Ishikawa (cell line): Measurements from ENCODE around the gene NSUN5.

Source experiments
- CEBPB ChIP-seq: IDR thresholded peaks from 2 replicates; pipeline ENCODE4 v1.6.1; 2012
- CREB1 ChIP-seq: IDR thresholded peaks from 2 replicates; pipeline ENCODE4 v1.6.1; 2012; ENCODE audit warnings: low read depth
- EGR1 ChIP-seq: IDR thresholded peaks from 2 replicates; pipeline ENCODE4 v1.6.1; 2012
- EP300 ChIP-seq: IDR thresholded peaks from 2 replicates; pipeline ENCODE4 v1.6.1; 2012; ENCODE audit warnings: borderline replicate concordance
- FOXM1 ChIP-seq: IDR thresholded peaks from 2 replicates; pipeline ENCODE4 v1.6.1; 2012; ENCODE audit warnings: low read depth, borderline replicate concordance
- NFIC ChIP-seq: IDR thresholded peaks from 2 replicates; pipeline ENCODE4 v1.6.1; 2012
- RAD21 ChIP-seq: IDR thresholded peaks from 2 replicates; pipeline ENCODE4 v1.6.1; 2012; ENCODE audit warnings: low read depth
- REST ChIP-seq: IDR thresholded peaks from 2 replicates; pipeline ENCODE4 v1.6.1; 2012; ENCODE audit warnings: low read depth, mild to moderate bottlenecking
- TAF1 ChIP-seq: IDR thresholded peaks from 2 replicates; pipeline ENCODE4 v1.6.1; 2012; ENCODE audit warnings: low read depth, mild to moderate bottlenecking
- TCF12 ChIP-seq: IDR thresholded peaks from 2 replicates; pipeline ENCODE4 v1.6.1; 2012; ENCODE audit warnings: low read depth
- TEAD4 ChIP-seq: IDR thresholded peaks from 2 replicates; pipeline ENCODE4 v1.6.1; 2012
- YY1 ChIP-seq: IDR thresholded peaks from 2 replicates; pipeline ENCODE4 v1.6.1; 2012; ENCODE audit warnings: low read depth
- ZBTB7A ChIP-seq: IDR thresholded peaks from 2 replicates; pipeline ENCODE4 v1.6.1; 2012; ENCODE audit warnings: low read depth
- TF ChIP-seq, protein P1 (sequence below): IDR thresholded peaks from 2 replicates; pipeline ENCODE4 v1.6.1; 2012
- TF ChIP-seq, protein P2 (sequence below): IDR thresholded peaks from 2 replicates; pipeline ENCODE4 v1.6.1; 2012

NSUN5 gene

DNA sequence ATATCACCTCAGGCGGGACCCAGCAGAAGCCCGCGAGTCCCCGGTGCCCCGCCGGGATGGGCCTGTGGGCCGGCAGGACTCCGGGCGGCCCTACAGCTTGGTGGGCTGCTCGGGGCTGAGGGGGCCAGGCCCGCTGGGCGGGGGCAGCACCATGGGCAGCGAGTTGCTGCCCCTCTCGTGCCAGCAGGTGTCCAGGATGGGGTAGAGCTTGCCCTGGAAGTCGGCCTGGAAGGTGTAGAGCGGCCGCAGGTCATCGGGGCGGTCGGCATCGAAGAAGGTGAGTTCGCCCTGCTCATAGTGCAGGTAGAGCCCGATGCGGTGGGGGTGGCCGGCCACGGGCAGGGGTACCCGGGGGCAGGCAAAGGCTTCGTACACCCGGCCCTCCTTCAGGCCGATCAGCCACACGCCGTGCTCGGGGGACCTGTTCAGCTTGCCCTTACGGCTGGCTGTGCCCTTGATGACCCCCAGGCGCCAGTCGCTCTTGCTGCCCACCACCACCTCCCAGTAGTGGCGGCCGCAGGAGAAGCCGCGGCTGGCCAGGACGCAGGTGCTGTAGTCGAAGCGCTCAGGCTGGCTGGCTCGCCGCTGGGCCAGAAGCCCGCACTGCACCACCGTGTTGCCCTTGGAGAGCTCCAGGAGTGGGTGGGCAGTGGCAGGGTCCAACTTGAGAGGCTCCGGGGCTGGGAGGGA lies 4.3 kb upstream of the NSUN5 start:
- no peak for TF ChIP-seq YY1
- TF ChIP-seq NFIC = no peak
- TF ChIP-seq EP300 = no peak
- no peak for TF ChIP-seq TEAD4
- TF ChIP-seq CREB1 = no peak
- TF ChIP-seq, protein P1, sequence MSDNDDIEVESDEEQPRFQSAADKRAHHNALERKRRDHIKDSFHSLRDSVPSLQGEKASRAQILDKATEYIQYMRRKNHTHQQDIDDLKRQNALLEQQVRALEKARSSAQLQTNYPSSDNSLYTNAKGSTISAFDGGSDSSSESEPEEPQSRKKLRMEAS = no peak
- TF ChIP-seq ZBTB7A = no peak
- TF ChIP-seq CEBPB = no peak
- TF ChIP-seq, protein P2, sequence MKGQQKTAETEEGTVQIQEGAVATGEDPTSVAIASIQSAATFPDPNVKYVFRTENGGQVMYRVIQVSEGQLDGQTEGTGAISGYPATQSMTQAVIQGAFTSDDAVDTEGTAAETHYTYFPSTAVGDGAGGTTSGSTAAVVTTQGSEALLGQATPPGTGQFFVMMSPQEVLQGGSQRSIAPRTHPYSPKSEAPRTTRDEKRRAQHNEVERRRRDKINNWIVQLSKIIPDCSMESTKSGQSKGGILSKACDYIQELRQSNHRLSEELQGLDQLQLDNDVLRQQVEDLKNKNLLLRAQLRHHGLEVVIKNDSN = no peak
- no peak for TF ChIP-seq TAF1
- no peak for TF ChIP-seq EGR1
- no peak for TF ChIP-seq TCF12
- no peak for TF ChIP-seq FOXM1
- TF ChIP-seq RAD21 = no peak
- TF ChIP-seq REST = no peak

DNA sequence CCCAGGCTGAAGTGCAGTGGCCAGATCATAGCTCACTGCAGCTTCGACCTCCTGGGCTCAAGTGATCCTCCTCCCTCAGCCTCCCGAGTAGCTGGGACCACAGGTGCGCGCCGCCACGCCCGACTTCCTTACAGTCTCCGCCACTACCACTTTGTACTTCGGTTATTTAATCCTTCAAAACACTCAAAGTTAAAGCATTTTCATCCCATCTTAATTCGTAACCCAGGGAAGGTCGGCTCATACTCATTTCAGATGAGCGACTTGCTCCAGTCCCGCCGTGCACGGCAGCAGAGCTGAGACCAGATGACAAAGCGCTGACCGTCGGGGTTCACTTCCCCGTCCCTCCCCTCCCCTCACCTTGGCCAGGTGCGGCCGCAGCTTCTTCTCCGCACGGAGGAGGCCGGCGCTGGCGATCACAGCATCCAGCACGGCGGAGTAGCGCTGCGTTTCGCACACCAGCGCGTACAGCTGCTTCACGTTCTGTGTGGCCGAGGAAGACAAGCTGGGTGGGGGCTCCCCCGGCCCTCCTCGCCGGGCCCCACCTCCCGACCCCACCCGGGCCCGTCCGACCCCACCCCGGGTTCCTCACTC lies 457 bp downstream of the NSUN5 start:
- TF ChIP-seq, protein P2 = no peak

- TF ChIP-seq RAD21 = no peak
- TF ChIP-seq, protein P1 = no peak
- no peak for TF ChIP-seq YY1
- no peak for TF ChIP-seq NFIC
- no peak for TF ChIP-seq EGR1
- TF ChIP-seq TEAD4 = no peak
- TF ChIP-seq TAF1 = no peak
- no peak for TF ChIP-seq TCF12
- TF ChIP-seq CREB1 = no peak
- TF ChIP-seq CEBPB = no peak
- no peak for TF ChIP-seq ZBTB7A
- no peak for TF ChIP-seq FOXM1
- no peak for TF ChIP-seq EP300
- TF ChIP-seq REST = no peak
- TF ChIP-seq, protein P2 = no peak
Measured at GRCh38 chr7:73307436-73307835, 1.2 kb downstream of the NSUN5 start.

GRCh38 chr7:73304071-73304470 lies 4.6 kb downstream of the NSUN5 start:
- TF ChIP-seq NFIC (no peak), CEBPB (no peak), TAF1 (no peak)
- TF ChIP-seq, protein P2 = no peak

- TF ChIP-seq TCF12 (no peak), FOXM1 (no peak), RAD21 (no peak), TAF1 (no peak), EGR1 (no peak), REST (no peak), TEAD4 (no peak), YY1 (no peak), CEBPB (no peak), CREB1 (no peak), EP300 (no peak), ZBTB7A (no peak), NFIC (no peak)
- TF ChIP-seq, protein P1 = no peak
- TF ChIP-seq, protein P2 = no peak
Measured at GRCh38 chr7:73303546-73303945, 5.1 kb downstream of the NSUN5 start.
